Measurements from ENCODE around the gene PASK.

PASK gene

GRCh38 chr2:241082341-241083090, 66.8 kb downstream of the PASK start:
- DNase-seq (ENCODE audit: low read depth, low spot score) = no peak

GRCh38 chr2:241081643-241082340, 67.5 kb downstream of the PASK start:
- DNase-seq (ENCODE audit: low read depth, low spot score) = no peak

GRCh38 chr2:241081190-241081642, 68.1 kb downstream of the PASK start:
- DNase-seq (ENCODE audit: low read depth, low spot score) = no peak

- DNase-seq (ENCODE audit: low read depth, low spot score) = no peak
Measured at GRCh38 chr2:241080405-241081189, 68.7 kb downstream of the PASK start.

- no peak for DNase-seq (ENCODE audit: low read depth, low spot score)
Measured at GRCh38 chr2:241074901-241075540, 74.3 kb downstream of the PASK start.

- DNase-seq (ENCODE audit: low read depth, low spot score) = no peak
Measured at GRCh38 chr2:241074065-241074818, 75.0 kb downstream of the PASK start.

GRCh38 chr2:241073166-241074064, 75.9 kb downstream of the PASK start:
- no peak for DNase-seq (ENCODE audit: low read depth, low spot score)

GRCh38 chr2:241072553-241073165, 76.6 kb downstream of the PASK start:
- no peak for DNase-seq (ENCODE audit: low read depth, low spot score)

- no peak for DNase-seq (ENCODE audit: low read depth, low spot score)
Measured at GRCh38 chr2:241072151-241072550, 77.1 kb downstream of the PASK start.

GRCh38 chr2:241071677-241072111, 77.6 kb downstream of the PASK start:
- DNase-seq (ENCODE audit: low read depth, low spot score) = no peak

GRCh38 chr2:241070811-241071676, 78.2 kb downstream of the PASK start:
- DNase-seq (ENCODE audit: low read depth, low spot score) = no peak

- DNase-seq (ENCODE audit: low read depth, low spot score) = no peak
Measured at GRCh38 chr2:241070361-241070760, 78.9 kb downstream of the PASK start.

GRCh38 chr2:241069821-241070281, 79.4 kb downstream of the PASK start:
- DNase-seq (ENCODE audit: low read depth, low spot score) = no peak

- DNase-seq (ENCODE audit: low read depth, low spot score) = no peak
Measured at GRCh38 chr2:241068942-241069810, 80.1 kb downstream of the PASK start.

GRCh38 chr2:241068136-241068941, 80.9 kb downstream of the PASK start:
- DNase-seq (ENCODE audit: low read depth, low spot score) = no peak

- DNase-seq (ENCODE audit: low read depth, low spot score) = no peak
Measured at GRCh38 chr2:241067501-241068135, 81.7 kb downstream of the PASK start.
